GM12892 (cell line): ENCODE measurements around the gene SH3RF3.

Source experiments
- POLR2A ChIP-seq: IDR thresholded peaks from 2 replicates; pipeline ENCODE4 v1.6.1; 2011; ENCODE audit warnings: low read depth, low read length, control low read depth
- POLR2AphosphoS5 ChIP-seq: IDR thresholded peaks from 2 replicates; pipeline ENCODE4 v1.6.1; 2011; ENCODE audit warnings: low read depth, low read length, control low read depth
- TAF1 ChIP-seq: IDR thresholded peaks from 2 replicates; pipeline ENCODE4 v1.6.1; 2011; ENCODE audit warnings: low read depth, mild to moderate bottlenecking, control low read depth, low read length, borderline replicate concordance

DNA sequence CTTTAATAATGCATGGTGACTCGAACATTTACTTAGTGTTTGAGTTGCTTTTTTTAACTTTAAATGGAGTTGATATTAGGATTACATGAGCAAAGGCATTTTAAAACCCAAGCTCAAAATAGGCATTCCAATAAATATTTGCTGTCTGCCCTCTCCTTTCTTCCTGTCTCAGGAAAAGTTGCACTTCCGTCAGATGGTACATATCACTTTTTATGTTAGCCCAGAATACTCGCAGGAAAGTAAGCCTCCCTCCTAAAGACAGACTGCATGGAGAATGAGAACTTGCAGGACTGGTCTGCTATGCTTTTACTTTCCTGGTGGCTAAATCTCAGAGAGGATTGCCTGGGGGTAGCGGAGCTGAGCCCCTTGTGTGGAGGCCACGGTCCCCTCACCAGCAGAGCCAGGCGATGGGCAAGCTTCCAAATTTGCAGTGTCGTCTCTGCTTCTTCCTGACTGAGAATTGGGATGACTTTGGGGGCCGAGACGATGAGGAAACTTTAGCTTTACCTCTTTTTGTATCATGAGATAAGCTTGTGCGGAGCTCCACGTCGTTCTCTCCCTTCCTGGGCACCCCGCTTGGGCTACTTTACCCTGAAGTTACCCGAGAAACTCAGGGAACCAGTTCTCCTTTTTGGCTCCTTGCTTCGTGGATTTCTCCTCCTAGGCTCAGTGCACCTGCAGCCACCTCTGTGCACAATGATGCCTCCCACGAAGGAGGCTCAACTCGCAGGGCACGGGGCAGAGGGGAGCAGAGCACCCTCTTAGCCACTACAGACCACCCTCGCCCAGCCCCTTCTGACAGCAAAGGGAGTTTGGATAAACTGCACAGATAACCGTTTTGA lies 223.3 kb downstream of the SH3RF3 start:
- TF ChIP-seq POLR2A = no peak
- TF ChIP-seq POLR2AphosphoS5 = no peak
- TF ChIP-seq TAF1 = no peak
